ENCODE data around the gene COL28A1.

DNA sequence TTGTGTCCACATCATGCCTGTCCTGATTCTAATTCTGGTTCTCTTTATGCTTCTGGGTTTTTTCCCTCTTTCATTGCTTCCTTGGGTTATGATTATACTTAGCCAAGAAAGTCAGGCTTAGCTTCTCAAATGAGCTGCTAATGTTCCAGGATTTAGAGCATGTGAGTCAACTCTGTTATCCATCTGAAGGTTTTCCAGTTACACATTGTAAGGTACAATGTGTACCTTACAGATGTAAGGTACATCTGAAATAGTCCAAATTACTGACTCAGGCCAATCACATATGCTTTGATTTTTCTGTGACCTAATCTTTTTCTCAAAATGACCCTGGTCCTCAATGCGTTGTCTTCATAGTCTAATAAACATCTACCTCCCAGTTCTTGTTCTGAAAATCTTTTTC, 17.7 kb upstream of the COL28A1 start:
- no peak for TF ChIP-seq CTCF (IDR thresholded peaks at IDR 0.05; ENCODE audit: low read depth, low read length)
- TF ChIP-seq EZH2phosphoT487 (IDR thresholded peaks at IDR 0.05; ENCODE audit: low read depth): no peak
